ENCODE measurements around the gene CHD5.

GRCh38 chr1:6137758-6138157, 42.4 kb downstream of the CHD5 start:
- TF ChIP-seq CTCF (IDR thresholded peaks at IDR 0.05) (no peak), ELK1 (IDR thresholded peaks at IDR 0.05; ENCODE audit: low read depth, low read length) (no peak)
